ENCODE results near the gene FBXO38.

DNA sequence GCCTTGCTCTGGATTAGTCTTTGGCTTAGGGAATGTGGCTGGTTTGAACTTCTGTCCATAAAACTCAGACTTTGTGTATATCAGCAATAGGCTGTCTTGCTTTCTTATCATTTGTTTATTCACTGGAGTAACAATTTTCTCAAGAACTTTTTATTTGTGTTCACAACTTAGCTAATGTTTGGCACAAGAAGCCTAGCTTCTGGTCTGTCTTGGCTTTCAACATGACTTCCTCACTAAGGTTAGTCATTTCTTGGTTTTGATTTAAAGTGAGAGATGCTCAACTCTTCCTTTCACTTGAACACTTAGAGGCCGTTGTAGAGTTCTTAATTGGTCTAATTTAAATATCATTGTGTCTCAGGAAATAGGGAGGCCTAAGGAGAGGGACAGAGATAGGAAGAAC, 4.9 kb downstream of the FBXO38 start:
- TF ChIP-seq, protein P1, sequence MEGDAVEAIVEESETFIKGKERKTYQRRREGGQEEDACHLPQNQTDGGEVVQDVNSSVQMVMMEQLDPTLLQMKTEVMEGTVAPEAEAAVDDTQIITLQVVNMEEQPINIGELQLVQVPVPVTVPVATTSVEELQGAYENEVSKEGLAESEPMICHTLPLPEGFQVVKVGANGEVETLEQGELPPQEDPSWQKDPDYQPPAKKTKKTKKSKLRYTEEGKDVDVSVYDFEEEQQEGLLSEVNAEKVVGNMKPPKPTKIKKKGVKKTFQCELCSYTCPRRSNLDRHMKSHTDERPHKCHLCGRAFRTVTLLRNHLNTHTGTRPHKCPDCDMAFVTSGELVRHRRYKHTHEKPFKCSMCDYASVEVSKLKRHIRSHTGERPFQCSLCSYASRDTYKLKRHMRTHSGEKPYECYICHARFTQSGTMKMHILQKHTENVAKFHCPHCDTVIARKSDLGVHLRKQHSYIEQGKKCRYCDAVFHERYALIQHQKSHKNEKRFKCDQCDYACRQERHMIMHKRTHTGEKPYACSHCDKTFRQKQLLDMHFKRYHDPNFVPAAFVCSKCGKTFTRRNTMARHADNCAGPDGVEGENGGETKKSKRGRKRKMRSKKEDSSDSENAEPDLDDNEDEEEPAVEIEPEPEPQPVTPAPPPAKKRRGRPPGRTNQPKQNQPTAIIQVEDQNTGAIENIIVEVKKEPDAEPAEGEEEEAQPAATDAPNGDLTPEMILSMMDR (IDR thresholded peaks at IDR 0.05) = no peak
- no peak for TF ChIP-seq EZH2 (IDR thresholded peaks at IDR 0.05; ENCODE audit: borderline replicate concordance, insufficient read depth, low read depth, low read length, poor library complexity, severe bottlenecking)
